Measurements from ENCODE around the gene FRG2.
"Not testable (repeated sequence)": the region's sequence is repeated elsewhere in the genome, so short reads cannot be mapped to it uniquely, and the experiment has no call there.

Gene FRG2

GRCh38 chr4:189983916-189984526 is 43.0 kb downstream of the FRG2 start:
- not testable (repeated sequence) for H3K4me1 Mint-ChIP-seq; DNase-seq; H3K27me3 Mint-ChIP-seq; H3K9me3 Mint-ChIP-seq; H3K36me3 Mint-ChIP-seq; H3K27ac Mint-ChIP-seq; H3K4me3 Mint-ChIP-seq; ATAC-seq (replicated peaks)

- H3K4me3 Mint-ChIP-seq, result no peak overlapping the region
- no peak for ATAC-seq (replicated peaks)
These were observed 45.1 kb downstream of the FRG2 start for GRCh38 chr4:189981970-189982369.

DNA sequence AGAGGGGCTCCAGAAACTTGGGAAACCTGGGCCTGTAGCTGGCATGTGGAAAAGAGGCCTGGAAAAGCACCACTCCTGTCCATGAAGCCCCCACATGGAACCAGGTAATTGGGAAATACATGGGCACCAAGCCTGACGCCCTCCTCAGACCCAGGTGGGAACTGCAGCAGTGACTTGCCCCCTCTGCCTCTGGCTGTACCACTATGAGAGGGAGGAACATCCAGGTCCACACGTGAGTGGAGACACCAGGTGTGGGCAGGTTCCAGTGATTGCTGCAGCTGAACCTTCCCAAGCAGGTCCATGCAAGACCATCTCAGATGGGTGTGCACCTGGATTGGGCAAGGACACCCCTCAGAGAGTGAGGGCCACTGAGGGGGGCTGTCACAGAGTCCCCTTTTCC is 46.8 kb downstream of the FRG2 start:
- H3K36me3 Mint-ChIP-seq; H3K27me3 Mint-ChIP-seq; H3K4me1 Mint-ChIP-seq; DNase-seq; ATAC-seq (replicated peaks); H3K9me3 Mint-ChIP-seq; H3K4me3 Mint-ChIP-seq: not testable (repeated sequence)
- H3K27ac Mint-ChIP-seq, result peak overlapping the region; percentile 73

More at GRCh38 chr4:189981970-189982369, 45.1 kb downstream of the FRG2 start:
- H3K9me3 Mint-ChIP-seq, result no peaks in the 10 kb centered on the region
- no peak overlapping the region for H3K27ac Mint-ChIP-seq
- DNase-seq, result no peak
- no peaks in the 10 kb centered on the region for H3K4me1 Mint-ChIP-seq
- peaks cover 0 to 7% of the 10 kb centered on the region in 2 donors for H3K27me3 Mint-ChIP-seq
- H3K36me3 Mint-ChIP-seq, result no peaks in the 10 kb centered on the region

- ATAC-seq (replicated peaks) (no peak), DNase-seq (no peak)
- no peaks in the 10 kb centered on the region for H3K36me3 Mint-ChIP-seq
- no peak overlapping the region for H3K4me3 Mint-ChIP-seq
- no peaks in the 10 kb centered on the region for H3K4me1 Mint-ChIP-seq
- peaks cover 0 to 7% of the 10 kb centered on the region in 2 donors for H3K27me3 Mint-ChIP-seq
- H3K27ac Mint-ChIP-seq, result peak overlapping the region; percentile 43
- H3K9me3 Mint-ChIP-seq, result peaks cover 0 to 2% of the 10 kb centered on the region in 2 donors
These were observed 47.6 kb downstream of the FRG2 start for GRCh38 chr4:189979196-189980047.
